Esophagus mucosa (tissue), 1 donor: ENCODE results near the gene FKBP2. TPM values are rescaled to one million over a fixed set of nuclear protein-coding genes. Genes with fewer than 3 reads are reported as not detected.

Source experiments
- ATAC-seq: fragments of 200-7000 bp; cut with Tn5 transposase; one replicate; pipeline ENCODE4 v1.9.1; 2020
- total RNA-seq: library from RNA; stranded (reverse); gene quantifications from one replicate; pipeline ENCODE4 v1.2.4, GENCODE V29; 2023
- donor health status: DM: yes; HTN: yes; CAD: no.

Gene FKBP2
- total RNA-seq, 1 donor from 2014 or later: 40.7 TPM

DNA sequence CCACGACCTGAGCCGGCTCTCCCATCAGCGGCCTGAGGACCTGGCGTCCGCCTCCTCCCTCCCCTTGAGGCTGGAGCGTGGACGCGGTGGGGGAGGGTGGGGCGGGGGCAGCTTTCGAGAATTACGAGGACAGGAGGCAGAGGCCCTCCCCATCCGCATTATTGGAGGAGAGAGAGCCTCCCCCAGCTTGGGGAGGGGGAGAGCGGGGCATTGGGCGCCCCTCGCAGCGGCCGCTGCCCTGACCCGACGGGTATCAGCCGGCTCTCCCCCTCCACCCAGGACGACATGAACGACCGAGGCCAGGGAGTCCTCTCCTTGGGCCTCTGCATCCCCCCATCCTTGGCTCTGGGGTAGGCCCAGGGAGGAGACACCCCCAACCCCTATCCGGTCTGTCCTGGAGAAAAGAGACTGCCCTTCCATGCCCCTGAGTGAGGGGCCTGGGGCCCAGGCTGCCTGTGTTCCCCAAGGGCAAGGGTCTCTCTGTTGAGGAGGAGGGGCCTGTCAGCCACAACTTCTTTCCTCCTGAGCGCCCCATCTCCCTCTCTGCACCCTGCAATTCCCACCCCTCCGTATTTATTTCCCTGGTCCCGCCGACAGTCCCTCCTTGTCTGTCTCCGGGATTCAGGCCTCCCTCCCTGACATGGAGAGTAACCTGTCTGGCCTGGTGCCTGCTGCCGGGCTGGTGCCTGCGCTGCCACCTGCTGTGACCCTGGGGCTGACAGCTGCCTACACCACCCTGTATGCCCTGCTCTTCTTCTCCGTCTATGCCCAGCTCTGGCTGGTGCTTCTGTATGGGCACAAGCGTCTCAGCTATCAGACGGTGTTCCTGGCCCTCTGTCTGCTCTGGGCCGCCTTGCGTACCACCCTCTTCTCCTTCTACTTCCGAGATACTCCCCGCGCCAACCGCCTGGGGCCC, 45.2 kb downstream of the FKBP2 start:
- peak; percentile 1 for ATAC-seq

DNA sequence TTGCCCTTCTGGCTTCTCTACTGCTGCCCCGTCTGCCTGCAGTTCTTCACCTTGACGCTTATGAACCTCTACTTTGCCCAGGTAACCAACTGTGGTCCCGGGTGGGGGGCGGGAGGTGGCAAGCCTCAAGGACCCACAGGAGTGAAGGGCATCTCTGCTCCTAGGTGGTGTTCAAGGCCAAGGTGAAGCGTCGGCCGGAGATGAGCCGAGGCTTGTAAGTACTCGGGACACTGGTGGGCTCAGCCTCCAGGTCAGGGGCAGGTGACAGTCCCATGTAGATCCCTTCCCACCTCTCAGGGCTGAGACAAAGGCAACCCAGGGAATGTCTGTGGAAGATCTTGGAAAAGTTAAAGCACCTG, 45.9 kb downstream of the FKBP2 start:
- ATAC-seq: no peak

DNA sequence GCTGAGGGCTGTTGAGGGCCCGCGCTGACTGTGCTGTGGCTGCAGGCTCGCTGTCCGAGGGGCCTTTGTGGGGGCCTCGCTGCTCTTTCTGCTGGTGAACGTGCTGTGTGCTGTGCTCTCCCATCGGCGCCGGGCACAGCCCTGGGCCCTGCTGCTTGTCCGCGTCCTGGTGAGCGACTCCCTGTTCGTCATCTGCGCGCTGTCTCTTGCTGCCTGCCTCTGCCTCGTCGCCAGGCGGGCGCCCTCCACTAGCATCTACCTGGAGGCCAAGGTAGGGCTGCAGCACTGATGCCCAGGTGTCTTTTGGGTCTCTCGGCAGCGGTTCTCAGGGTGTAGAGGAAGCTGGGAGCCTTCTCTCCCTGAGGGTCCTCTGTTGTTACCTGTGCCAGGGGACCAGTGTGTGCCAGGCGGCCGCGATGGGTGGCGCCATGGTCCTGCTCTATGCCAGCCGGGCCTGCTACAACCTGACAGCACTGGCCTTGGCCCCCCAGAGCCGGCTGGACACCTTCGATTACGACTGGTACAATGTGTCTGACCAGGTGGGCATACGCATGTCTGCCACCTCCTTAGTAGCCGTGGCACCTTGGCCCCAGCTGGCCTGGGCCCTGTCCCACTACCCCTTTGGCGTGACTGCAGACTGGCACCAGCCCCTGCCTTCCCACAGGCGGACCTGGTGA, 46.9 kb downstream of the FKBP2 start:
- no peak for ATAC-seq

DNA sequence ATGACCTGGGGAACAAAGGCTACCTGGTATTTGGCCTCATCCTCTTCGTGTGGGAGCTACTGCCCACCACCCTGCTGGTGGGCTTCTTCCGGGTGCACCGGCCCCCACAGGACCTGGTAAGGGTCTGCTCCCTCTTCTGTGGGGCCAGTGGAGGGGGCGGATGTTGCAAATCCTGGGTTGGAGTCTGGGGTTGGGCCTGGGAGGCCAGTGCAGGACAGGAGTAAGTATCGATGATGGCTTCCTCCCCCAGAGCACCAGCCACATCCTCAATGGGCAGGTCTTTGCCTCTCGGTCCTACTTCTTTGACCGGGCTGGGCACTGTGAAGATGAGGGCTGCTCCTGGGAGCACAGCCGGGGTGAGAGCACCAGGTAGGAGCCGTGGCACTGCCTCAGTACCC, 47.5 kb downstream of the FKBP2 start:
- no peak for ATAC-seq

DNA sequence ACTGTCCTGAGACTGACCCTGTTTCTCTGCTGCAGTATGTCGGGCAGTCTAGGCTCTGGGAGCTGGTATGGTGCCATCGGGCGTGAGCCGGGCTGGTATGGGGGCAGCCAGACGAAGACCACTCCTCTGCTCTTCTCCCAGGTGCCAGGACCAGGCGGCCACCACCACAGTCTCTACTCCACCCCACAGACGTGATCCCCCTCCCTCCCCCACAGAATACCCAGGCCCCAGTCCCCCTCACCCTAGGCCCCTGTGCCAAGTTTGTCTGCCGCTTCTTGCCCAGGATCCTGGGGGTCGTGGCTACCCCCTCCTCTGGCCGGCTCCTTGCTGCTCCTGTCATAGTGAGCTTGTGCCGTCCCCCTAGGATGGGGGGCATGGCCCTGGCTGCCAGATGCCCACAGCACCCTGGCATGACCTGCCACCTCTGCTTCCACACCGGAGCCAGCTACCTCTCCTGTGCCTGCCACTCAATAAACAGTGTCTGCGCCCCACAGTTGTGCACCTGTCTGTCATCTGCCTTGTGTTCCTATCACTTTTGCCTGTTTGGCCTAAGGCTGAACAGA, 48.2 kb downstream of the FKBP2 start:
- no peak for ATAC-seq

DNA sequence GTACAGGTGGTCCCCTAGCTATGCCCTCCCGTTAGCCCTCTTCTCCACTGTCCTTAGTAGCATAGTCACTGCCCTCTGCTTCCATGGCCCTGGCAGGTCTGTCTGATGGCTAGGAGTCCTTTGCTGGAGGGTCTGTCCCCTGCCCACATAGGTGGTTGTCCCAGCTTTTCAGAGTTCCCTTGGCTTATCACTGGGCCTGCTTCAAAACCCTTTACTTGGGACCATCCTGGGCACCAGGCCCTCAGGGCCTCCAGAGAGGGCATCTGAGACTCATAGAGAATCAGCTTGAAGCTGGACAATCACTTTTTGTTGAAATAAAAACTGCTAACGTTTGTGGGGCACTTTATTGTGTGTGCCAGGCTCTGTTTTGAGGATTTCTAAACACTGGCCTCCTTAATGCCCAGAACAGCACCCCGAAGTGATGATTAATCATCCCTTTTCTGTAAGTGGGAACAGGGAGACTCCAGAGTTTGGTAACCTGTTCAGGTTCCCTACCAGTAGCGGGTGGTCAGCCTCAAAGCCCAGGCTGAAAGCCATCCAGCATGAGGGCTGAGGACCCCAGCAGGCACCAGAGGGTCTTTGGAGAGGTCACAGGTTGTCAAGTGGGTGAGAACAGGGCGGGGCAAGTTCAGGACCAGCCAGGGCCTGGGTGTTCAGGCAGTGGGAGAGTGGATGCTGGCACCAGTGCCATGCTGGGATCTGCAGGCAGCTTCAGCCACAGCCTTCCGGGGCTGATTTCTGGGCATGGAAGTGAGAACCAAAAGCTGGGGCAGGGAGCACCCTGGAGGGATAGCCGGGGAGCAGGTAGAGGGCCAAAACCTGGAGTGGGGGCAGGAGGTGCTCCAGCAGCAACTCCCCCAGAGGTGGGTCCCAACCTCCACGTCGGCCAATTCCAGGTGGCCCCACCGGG, 49.7 kb downstream of the FKBP2 start:
- ATAC-seq: no peak

DNA sequence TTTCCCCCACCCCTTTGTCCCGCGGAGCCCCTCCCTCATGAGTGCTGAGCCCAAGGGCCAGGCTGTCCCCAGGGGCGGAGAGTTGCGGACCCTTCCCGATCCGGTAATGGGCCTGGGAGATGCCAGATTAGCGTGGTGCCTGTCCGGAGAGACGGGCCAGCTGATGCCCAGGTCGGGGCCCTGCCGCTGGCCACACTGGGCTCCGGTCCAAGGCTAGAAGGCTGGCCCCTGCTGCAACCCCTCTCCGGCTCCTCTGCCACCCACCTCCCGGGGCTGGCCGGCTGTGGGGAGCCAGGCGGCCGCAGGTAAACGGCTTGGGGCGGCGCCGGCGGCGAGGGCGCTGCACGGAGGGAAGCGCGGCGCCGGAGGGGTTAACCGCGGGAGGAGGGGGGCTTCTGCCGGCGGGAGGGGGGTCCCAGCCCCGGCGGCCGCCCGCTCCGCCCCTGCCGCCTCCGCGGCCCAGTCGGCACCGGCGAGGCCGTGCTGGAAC, 50.4 kb downstream of the FKBP2 start, which contains the start of gene KCNK4:
KCNK4 (plus strand) TSS at position 41 of the 490 bp plus-strand sequence. CDS start 1,717 bp downstream, outside the sequence.
- no peak for ATAC-seq

DNA sequence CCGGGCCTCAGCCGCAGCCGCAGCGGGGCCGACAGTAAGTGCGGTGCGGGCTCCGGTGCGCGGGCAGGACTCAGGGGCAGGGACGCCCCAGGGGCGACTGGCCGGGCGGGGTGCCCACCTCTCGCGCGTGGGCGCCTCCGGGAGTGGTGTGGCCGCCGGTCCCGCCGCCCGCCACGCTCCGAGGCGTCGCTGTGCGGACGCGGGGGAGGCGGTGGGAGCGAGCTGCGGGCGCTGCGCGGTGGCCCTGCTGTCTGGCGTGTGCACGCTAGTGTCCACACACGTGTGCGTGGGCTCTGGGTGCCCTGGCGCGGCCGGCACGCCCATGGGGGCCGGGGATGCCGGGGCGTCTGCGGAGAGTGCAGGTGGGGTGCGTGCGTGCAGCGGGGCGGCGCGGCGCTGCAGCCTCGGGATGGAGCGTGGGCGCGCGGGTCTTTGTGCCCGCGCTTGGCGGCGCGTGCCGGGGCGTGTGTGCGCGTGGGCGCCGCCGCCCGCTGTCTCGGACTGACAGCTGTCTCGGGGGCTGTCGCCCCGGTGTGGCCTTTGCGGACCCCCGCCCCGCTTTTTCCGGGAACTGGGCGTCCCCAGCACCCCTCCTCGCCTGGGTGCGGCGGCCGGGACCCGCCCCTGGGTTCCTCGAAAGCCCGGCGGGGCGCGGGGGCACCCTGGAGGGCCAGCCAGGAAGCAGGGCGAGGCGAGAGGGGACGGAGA, 51.0 kb downstream of the FKBP2 start:
- no peak for ATAC-seq

DNA sequence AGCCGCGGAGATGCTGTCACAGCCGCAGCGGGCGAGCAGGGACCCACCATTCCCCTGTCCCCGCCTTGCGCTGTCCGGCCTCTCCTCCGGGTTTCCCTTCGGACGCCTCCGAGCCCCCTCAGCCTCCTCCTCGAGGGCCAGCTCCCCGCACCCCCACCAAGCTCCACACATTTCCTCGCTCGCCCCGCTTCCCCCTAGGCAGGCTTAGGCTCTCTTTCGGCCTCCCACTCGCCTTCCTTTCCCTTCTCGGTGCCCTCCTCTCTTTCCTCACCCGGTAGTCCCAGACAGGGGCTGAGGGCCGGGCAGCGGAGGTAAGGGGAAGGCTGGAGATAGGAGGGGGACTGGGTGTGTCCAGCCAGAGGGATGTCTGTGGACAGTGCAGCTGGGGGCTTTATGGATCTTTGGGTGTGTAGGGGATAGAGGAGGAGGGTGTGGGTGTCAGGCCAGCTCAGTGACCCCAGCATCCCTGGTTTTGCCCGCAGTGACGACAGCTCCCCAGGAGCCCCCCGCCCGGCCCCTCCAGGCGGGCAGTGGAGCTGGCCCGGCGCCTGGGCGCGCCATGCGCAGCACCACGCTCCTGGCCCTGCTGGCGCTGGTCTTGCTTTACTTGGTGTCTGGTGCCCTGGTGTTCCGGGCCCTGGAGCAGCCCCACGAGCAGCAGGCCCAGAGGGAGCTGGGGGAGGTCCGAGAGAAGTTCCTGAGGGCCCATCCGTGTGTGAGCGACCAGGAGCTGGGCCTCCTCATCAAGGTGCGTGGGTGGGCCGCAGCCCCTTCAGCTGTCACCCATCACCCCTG, 51.8 kb downstream of the FKBP2 start:
- no peak for ATAC-seq

Other genes with a start within 250 kb of the FKBP2 start
- gene FLRT1, start 205.2 kb upstream of the FKBP2 start, total RNA-seq: not detected
- 22.9 TPM for gene MACROD1, start 75.0 kb upstream of the FKBP2 start, total RNA-seq
- 74.2 TPM for gene STIP1, start 54.9 kb upstream of the FKBP2 start, total RNA-seq
- gene FERMT3, start 34.4 kb upstream of the FKBP2 start, total RNA-seq: 2.4 TPM
- 25.1 TPM for gene TRPT1, start 14.9 kb upstream of the FKBP2 start, total RNA-seq
- gene NUDT22, start 14.8 kb upstream of the FKBP2 start, total RNA-seq: 59.9 TPM
- 16.7 TPM for gene DNAJC4, start 10.5 kb upstream of the FKBP2 start, total RNA-seq
- 45.2 TPM for gene VEGFB, start 6.5 kb upstream of the FKBP2 start, total RNA-seq
- 265 TPM for gene PPP1R14B, start 5.8 kb downstream of the FKBP2 start, total RNA-seq
- gene PLCB3, start 10.4 kb downstream of the FKBP2 start, total RNA-seq: 43.9 TPM
- 45.4 TPM for gene BAD, start 43.6 kb downstream of the FKBP2 start, total RNA-seq
- gene GPR137, start 44.8 kb downstream of the FKBP2 start, total RNA-seq: 18.5 TPM
- not detected for gene KCNK4, start 50.2 kb downstream of the FKBP2 start, total RNA-seq
- 1.3 TPM for gene CATSPERZ, start 59.3 kb downstream of the FKBP2 start, total RNA-seq
- 63.2 TPM for gene ESRRA, start 64.4 kb downstream of the FKBP2 start, total RNA-seq
- 181 TPM for gene TRMT112, start 76.5 kb downstream of the FKBP2 start, total RNA-seq
- 331 TPM for gene PRDX5, start 77.0 kb downstream of the FKBP2 start, total RNA-seq
- gene CCDC88B, start 99.1 kb downstream of the FKBP2 start, total RNA-seq: 4.5 TPM
- 36.2 TPM for gene RPS6KA4, start 118.1 kb downstream of the FKBP2 start, total RNA-seq